HCT116 (cell line): ENCODE results near the gene USP54. TPM values are rescaled to one million over a fixed set of nuclear protein-coding genes. Genes with fewer than 3 reads are reported as not detected.

Experiments
- ATAC-seq: fragments of 200-7000 bp; cut with Tn5 transposase; 2 replicates; pipeline ENCODE4 v1.9.1; 2020; ENCODE audit warnings: mild to moderate bottlenecking, moderate library complexity
- BruUV-seq: library from RNA; stranded (reverse); fragments of 400-500 nt; replicated peaks from 2 replicates; lab custom pipeline; 2021; lab: Mats Ljungman, UMichigan
- CTCF ChIA-PET: fragments of 300-600 bp; sonication (Branson Sonifier 250); formaldehyde crosslinking; loops from one replicate; lab custom pipeline; 2021; ENCODE audit warnings: antibody characterized with exemption; lab: Charles Lee
- POLR2A ChIA-PET: fragments of 300-600, 350-600 bp; sonication (Branson Sonifier 250); formaldehyde crosslinking; loops from one replicate; lab custom pipeline; 2021; ENCODE audit warnings: antibody characterized with exemption; lab: Charles Lee
- RAD21 ChIA-PET, 2 experiments: fragments of 300-600 bp; sonication (Branson Sonifier 250); formaldehyde crosslinking; loops; one replicate each; lab custom pipeline; 2023; ENCODE audit warnings: low total read pairs in 2 of 2; ENCODE audit not compliant: uncharacterized antibody in 2 of 2, unreplicated experiment in 2 of 2, low non-redundant PET in 1 of 2; lab: Charles Lee
- DNase-seq: peaks from one replicate; pipeline ENCODE4 v3.0.0-alpha.2; 2010; ENCODE audit warnings: low read depth, low spot score
- H2AFZ ChIP-seq: fragments of 200-600 bp; shearing (Covaris generic), sonication (generic); 2 replicates; pipeline ENCODE4 v1.6.1; 2017; ENCODE audit warnings: low read depth, mixed run types, mixed read lengths, antibody characterized with exemption, low read length; ENCODE audit not compliant: poor library complexity, severe bottlenecking
- H3K27ac ChIP-seq: 2 replicates; pipeline ENCODE4 v1.5.1; 2012; ENCODE audit warnings: low read depth, low read length
- H3K27me3 ChIP-seq: fragments of 200-600 bp; sonication (generic); 2 replicates; pipeline ENCODE4 v1.6.1; 2016; ENCODE audit warnings: mixed run types, low read length, mixed read lengths; ENCODE audit not compliant: insufficient read depth
- H3K36me3 ChIP-seq, 2 experiments: fragments of 200-500 bp in 1 of 2; fragments of 200-600 bp in 1 of 2; sonication (Bioruptor generic) in 1 of 2; sonication (generic) in 1 of 2; 2 replicates each; pipeline versions ENCODE4 v1.5.1 to v1.6.1; 2014 to 2016; ENCODE audit warnings: low read length in 2 of 2, inconsistent platforms in 1 of 2, mixed read lengths in 1 of 2, mixed run types in 1 of 2; ENCODE audit not compliant: insufficient read depth in 2 of 2, control insufficient read depth in 1 of 2
- H3K4me1 ChIP-seq, 2 experiments: fragments of 200-600 bp in 1 of 2; sonication (generic) in 1 of 2; 2 replicates each; pipeline versions ENCODE4 v1.5.1 to v1.6.1; 2012 to 2017; ENCODE audit warnings: low read length in 2 of 2, inconsistent platforms in 1 of 2, mild to moderate bottlenecking in 1 of 2, mixed read lengths in 1 of 2, mixed run types in 1 of 2, moderate library complexity in 1 of 2; ENCODE audit not compliant: insufficient read depth in 2 of 2, control insufficient read depth in 1 of 2
- H3K4me2 ChIP-seq: fragments of 200-600 bp; sonication (generic); 2 replicates; pipeline ENCODE4 v1.6.1; 2017; ENCODE audit warnings: mixed run types, low read length, mixed read lengths
- H3K4me3 ChIP-seq, 2 experiments: fragments of 200-600 bp in 1 of 2; sonication (generic) in 1 of 2; replicated peaks in 1 of 2; 2 replicates each; pipeline ENCODE4 v1.5.1; 2011 to 2016; ENCODE audit warnings: low read length in 2 of 2, control low read depth in 1 of 2, low read depth in 1 of 2, mild to moderate bottlenecking in 1 of 2, mixed read lengths in 1 of 2, mixed run types in 1 of 2
- H3K79me2 ChIP-seq: fragments of 200-600 bp; sonication (generic); 2 replicates; pipeline ENCODE4 v1.6.1; 2017; ENCODE audit warnings: mild to moderate bottlenecking, mixed run types, low read length, moderate library complexity, mixed read lengths; ENCODE audit not compliant: insufficient read depth
- H3K9ac ChIP-seq: fragments of 200-600 bp; sonication (generic); 2 replicates; pipeline ENCODE4 v1.6.1; 2016; ENCODE audit warnings: low read length, mixed read lengths
- H3K9me2 ChIP-seq: fragments of 200-600 bp; sonication (generic), shearing (Covaris generic); 2 replicates; pipeline ENCODE4 v1.6.1; 2017; ENCODE audit warnings: mixed run types, mild to moderate bottlenecking, moderate library complexity; ENCODE audit not compliant: insufficient read depth
- H3K9me3 ChIP-seq, 2 experiments: fragments of 200-500 bp in 1 of 2; fragments of 200-600 bp in 1 of 2; sonication (Bioruptor generic) in 1 of 2; sonication (generic) in 1 of 2; 2 replicates each; pipeline ENCODE4 v1.6.1; 2014 to 2017; ENCODE audit warnings: low read length in 2 of 2, mixed read lengths in 2 of 2, inconsistent platforms in 1 of 2, low read depth in 1 of 2, mild to moderate bottlenecking in 1 of 2, mixed run types in 1 of 2, moderate library complexity in 1 of 2; ENCODE audit not compliant: control insufficient read depth in 1 of 2, insufficient read depth in 1 of 2
- H4K20me1 ChIP-seq: fragments of 200-600 bp; sonication (generic), shearing (Covaris generic); 2 replicates; pipeline ENCODE4 v1.6.1; 2017; ENCODE audit warnings: mixed run types, mild to moderate bottlenecking, moderate library complexity; ENCODE audit not compliant: insufficient read depth
- intact Hi-C: fragments of 100-400 bp; cut with micrococcal nuclease; formaldehyde crosslinking; loops from 2 replicates; pipeline ENCODE4 v1.10.0; 2022
- total RNA-seq: library from RNA; stranded (reverse); gene quantifications from one replicate; pipeline ENCODE4 v1.2.1, GENCODE V29; 2021; ENCODE audit not compliant: unreplicated experiment
- TF ChIP-seq, protein P1 (sequence below), 3 experiments: fragments of 200-600 bp in 1 of 3; sonication (generic) in 1 of 3; IDR thresholded peaks in 2 of 3; conservative IDR thresholded peaks in 1 of 3; 2 replicates each; pipeline ENCODE4 v1.5.1; 2012 to 2017; ENCODE audit warnings: low read depth in 2 of 3, low read length in 2 of 3, antibody characterized with exemption in 1 of 3, borderline replicate concordance in 1 of 3, control low read depth in 1 of 3, mild to moderate bottlenecking in 1 of 3, mixed read lengths in 1 of 3, mixed run types in 1 of 3, moderate library complexity in 1 of 3; ENCODE audit not compliant: insufficient read depth in 1 of 3
- TF ChIP-seq, protein P2 (sequence below): IDR thresholded peaks from 2 replicates; pipeline ENCODE4 v1.6.1; 2012; ENCODE audit warnings: low read depth

USP54 gene
- total RNA-seq, 1 experiment from 2014 or later = 28.0 TPM

GRCh38 chr10:73460897-73461296, 130.2 kb downstream of the USP54 start:
- H3K4me2 ChIP-seq = no peak overlapping the region
- no peaks in the 10 kb centered on the region for H3K4me1 ChIP-seq
- H3K79me2 ChIP-seq = no peaks in the 10 kb centered on the region
- H3K36me3 ChIP-seq = peaks cover 2 to 4% of the 10 kb centered on the region in 2 experiments; a peak in 2 of 4 replicates
- no TSS peak for BruUV-seq
- H4K20me1 ChIP-seq = no peaks in the 10 kb centered on the region
- TF ChIP-seq, protein P1, sequence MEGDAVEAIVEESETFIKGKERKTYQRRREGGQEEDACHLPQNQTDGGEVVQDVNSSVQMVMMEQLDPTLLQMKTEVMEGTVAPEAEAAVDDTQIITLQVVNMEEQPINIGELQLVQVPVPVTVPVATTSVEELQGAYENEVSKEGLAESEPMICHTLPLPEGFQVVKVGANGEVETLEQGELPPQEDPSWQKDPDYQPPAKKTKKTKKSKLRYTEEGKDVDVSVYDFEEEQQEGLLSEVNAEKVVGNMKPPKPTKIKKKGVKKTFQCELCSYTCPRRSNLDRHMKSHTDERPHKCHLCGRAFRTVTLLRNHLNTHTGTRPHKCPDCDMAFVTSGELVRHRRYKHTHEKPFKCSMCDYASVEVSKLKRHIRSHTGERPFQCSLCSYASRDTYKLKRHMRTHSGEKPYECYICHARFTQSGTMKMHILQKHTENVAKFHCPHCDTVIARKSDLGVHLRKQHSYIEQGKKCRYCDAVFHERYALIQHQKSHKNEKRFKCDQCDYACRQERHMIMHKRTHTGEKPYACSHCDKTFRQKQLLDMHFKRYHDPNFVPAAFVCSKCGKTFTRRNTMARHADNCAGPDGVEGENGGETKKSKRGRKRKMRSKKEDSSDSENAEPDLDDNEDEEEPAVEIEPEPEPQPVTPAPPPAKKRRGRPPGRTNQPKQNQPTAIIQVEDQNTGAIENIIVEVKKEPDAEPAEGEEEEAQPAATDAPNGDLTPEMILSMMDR (IDR thresholded peaks at IDR 0.05 in 2 of 3, conservative IDR thresholded peaks at IDR 0.05 in 1 of 3; ENCODE audit: borderline replicate concordance in 1 of 3, insufficient read depth in 1 of 3, low read depth in 2 of 3, low read length in 2 of 3) = no peak
- TF ChIP-seq, protein P2, sequence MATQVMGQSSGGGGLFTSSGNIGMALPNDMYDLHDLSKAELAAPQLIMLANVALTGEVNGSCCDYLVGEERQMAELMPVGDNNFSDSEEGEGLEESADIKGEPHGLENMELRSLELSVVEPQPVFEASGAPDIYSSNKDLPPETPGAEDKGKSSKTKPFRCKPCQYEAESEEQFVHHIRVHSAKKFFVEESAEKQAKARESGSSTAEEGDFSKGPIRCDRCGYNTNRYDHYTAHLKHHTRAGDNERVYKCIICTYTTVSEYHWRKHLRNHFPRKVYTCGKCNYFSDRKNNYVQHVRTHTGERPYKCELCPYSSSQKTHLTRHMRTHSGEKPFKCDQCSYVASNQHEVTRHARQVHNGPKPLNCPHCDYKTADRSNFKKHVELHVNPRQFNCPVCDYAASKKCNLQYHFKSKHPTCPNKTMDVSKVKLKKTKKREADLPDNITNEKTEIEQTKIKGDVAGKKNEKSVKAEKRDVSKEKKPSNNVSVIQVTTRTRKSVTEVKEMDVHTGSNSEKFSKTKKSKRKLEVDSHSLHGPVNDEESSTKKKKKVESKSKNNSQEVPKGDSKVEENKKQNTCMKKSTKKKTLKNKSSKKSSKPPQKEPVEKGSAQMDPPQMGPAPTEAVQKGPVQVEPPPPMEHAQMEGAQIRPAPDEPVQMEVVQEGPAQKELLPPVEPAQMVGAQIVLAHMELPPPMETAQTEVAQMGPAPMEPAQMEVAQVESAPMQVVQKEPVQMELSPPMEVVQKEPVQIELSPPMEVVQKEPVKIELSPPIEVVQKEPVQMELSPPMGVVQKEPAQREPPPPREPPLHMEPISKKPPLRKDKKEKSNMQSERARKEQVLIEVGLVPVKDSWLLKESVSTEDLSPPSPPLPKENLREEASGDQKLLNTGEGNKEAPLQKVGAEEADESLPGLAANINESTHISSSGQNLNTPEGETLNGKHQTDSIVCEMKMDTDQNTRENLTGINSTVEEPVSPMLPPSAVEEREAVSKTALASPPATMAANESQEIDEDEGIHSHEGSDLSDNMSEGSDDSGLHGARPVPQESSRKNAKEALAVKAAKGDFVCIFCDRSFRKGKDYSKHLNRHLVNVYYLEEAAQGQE = no peak
- TF ChIP-seq, all 23 proteins: peak for 0
- RAD21 ChIA-PET = no interaction called here
- no peaks in the 10 kb centered on the region for H3K27me3 ChIP-seq
- H3K4me3 ChIP-seq = no peak overlapping the region
- intact Hi-C loops = no loop called here
- H3K9me3 ChIP-seq = no peaks in the 10 kb centered on the region
- no peaks in the 10 kb centered on the region for H3K9me2 ChIP-seq
- CTCF ChIA-PET = no interaction called here
- no peak overlapping the region for H3K27ac ChIP-seq
- ATAC-seq (no peak), DNase-seq (no peak)
- H2AFZ ChIP-seq = no peak overlapping the region
- H3K9ac ChIP-seq = no peak overlapping the region
- POLR2A ChIA-PET = no interaction called here
